ENCODE data around the gene MORN1.

DNA sequence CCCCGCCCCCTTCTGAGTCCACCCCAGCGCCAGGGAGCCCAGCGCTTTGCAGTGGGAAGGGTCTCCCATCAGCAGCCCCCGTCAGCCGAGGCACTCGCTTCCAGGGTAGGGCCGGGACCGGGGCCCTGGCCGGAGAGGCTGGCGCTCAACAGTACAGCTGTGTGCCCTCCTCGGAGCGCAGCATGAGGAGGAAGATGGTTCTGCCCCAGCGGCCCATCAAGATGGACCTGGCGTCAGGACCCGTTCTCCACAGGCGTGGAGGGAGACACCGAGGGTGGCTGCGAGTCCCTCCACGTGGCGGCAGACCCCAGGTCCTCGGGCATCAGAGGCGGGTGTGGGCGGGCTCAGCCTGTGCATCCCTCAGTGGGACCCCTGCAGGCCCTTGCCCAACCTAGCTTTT is 54.3 kb downstream of the MORN1 start:
- TF ChIP-seq, protein P1, sequence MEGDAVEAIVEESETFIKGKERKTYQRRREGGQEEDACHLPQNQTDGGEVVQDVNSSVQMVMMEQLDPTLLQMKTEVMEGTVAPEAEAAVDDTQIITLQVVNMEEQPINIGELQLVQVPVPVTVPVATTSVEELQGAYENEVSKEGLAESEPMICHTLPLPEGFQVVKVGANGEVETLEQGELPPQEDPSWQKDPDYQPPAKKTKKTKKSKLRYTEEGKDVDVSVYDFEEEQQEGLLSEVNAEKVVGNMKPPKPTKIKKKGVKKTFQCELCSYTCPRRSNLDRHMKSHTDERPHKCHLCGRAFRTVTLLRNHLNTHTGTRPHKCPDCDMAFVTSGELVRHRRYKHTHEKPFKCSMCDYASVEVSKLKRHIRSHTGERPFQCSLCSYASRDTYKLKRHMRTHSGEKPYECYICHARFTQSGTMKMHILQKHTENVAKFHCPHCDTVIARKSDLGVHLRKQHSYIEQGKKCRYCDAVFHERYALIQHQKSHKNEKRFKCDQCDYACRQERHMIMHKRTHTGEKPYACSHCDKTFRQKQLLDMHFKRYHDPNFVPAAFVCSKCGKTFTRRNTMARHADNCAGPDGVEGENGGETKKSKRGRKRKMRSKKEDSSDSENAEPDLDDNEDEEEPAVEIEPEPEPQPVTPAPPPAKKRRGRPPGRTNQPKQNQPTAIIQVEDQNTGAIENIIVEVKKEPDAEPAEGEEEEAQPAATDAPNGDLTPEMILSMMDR (IDR thresholded peaks at IDR 0.05 in 8 of 11, conservative IDR thresholded peaks at IDR 0.05 in 3 of 11) = no peak
- no peak for TF ChIP-seq POLR2A (IDR thresholded peaks at IDR 0.05)
